Kidney tubule cell (primary cell): ENCODE measurements around the gene KIAA1586.
"Not testable (repeated sequence)": the region's sequence is repeated elsewhere in the genome, so short reads cannot be mapped to it uniquely, and the experiment has no call there.

Experiments
- DNase-seq: peaks from one replicate; pipeline ENCODE4 v3.0.0-alpha.2; 2018; ENCODE audit warnings: low spot score

KIAA1586 gene, protein sequence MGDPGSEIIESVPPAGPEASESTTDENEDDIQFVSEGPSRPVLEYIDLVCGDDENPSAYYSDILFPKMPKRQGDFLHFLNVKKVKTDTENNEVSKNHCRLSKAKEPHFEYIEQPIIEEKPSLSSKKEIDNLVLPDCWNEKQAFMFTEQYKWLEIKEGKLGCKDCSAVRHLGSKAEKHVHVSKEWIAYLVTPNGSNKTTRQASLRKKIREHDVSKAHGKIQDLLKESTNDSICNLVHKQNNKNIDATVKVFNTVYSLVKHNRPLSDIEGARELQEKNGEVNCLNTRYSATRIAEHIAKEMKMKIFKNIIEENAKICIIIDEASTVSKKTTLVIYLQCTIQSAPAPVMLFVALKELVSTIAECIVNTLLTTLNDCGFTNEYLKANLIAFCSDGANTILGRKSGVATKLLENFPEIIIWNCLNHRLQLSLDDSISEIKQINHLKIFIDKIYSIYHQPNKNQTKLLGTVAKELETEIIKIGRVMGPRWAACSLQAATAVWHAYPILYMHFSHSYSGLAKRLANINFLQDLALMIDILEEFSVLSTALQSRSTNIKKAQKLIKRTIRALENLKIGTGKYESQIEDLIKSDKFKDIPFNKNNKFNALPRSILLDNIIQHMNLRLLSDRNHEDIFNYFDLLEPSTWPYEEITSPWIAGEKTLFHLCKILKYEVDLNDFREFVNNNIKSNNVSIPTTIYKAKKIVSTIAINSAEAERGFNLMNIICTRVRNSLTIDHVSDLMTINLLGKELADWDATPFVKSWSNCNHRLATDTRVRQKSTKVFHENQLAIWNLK

GRCh38 chr6:57046332-57047256 is at the start of gene KIAA1586:
Gene KIAA1586 (plus strand): TSS chr6:57046693. CDS start chr6:57046756, 63 bp downstream.
- DNase-seq = peak; percentile 90

DNA sequence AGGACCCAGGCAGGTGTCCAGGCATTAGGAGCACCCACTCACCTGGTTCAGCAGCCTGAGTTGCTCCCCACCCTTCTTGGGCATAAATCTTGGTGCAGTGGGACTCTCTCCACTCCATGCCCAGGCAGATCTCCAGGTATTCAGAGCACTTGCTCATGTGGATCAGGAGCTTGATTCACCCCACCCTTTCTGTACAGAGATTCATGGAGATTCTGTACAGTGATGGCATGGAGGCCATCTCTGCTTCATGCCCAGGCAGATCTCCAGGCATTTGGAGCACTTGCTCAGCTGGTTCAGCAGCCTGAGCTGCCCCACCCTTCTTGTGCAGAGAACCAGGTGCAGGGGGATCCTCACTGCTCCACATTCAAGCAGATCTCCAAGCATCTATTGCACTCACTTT is 47.4 kb upstream of the KIAA1586 start:
- no peak for DNase-seq

- DNase-seq = not testable (repeated sequence)
Measured at GRCh38 chr6:56999748-57000147, 46.7 kb upstream of the KIAA1586 start.

GRCh38 chr6:57002197-57002596 is 44.3 kb upstream of the KIAA1586 start:
- no peak for DNase-seq

DNA sequence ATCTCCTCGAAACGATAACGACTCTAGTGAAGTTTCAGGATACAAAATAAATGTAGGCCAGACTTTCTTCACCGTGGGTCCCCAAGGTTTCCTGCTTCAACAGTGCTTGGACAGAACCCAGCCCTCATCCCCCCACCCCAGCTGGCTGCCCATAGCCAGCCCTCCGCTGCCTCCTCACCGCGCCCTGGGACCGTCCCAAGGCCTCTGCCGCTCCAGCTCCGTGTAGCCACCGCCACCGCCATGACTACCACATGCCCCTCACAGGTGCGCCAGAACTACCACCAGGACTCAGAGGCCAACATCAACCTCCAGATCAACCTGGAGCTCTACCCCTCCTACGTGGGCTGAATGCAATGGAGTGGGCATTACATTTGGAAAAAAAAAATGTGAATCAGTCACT is 42.2 kb upstream of the KIAA1586 start:
- DNase-seq = no peak

GRCh38 chr6:57006101-57006500 is 40.4 kb upstream of the KIAA1586 start:
- no peak for DNase-seq

DNA sequence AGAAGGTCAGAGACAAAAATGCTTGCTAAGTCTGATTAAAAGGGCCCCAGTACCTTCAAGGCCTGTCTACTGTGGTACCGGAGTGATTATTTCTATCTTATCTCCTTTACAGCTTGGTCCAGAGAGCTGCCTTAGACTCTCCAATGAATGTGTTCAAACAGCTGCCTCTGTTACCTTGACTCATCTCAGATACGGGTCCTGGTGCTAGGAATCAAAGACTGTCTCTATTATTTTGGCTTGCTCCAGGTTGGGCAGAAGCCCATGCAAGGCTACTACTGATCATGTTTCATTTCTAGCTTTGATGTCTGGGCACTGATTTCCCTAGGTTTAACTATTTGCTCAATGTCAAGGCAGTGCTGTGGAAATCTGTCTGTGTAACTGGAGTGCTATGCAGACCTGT is 38.4 kb upstream of the KIAA1586 start:
- DNase-seq = not testable (repeated sequence)

DNA sequence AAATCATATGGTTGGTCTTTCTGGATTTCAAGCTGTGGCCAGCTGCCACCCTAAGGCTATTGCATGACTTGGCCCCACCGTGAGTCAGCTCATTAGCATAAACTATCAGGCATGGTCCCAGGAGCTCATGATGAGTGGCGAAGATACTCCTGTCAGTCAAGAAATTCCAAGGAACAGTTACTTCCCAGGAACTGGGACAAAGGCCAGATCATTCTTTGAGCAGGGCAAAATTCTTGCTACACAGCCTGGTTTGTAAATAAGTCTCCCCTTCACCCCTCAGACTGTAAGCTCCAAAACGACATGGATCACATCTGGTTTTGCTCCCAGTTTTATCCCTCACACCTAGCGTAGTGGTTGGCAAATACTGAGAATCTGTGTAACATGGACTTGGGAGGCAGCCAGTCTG is 33.0 kb upstream of the KIAA1586 start:
- DNase-seq = peak; percentile 93

GRCh38 chr6:57017069-57017468 is 29.4 kb upstream of the KIAA1586 start:
- no peak for DNase-seq

GRCh38 chr6:57017841-57018240 is 28.7 kb upstream of the KIAA1586 start:
- no peak for DNase-seq

- no peak for DNase-seq
Measured at GRCh38 chr6:57019434-57019833, 27.1 kb upstream of the KIAA1586 start.

DNA sequence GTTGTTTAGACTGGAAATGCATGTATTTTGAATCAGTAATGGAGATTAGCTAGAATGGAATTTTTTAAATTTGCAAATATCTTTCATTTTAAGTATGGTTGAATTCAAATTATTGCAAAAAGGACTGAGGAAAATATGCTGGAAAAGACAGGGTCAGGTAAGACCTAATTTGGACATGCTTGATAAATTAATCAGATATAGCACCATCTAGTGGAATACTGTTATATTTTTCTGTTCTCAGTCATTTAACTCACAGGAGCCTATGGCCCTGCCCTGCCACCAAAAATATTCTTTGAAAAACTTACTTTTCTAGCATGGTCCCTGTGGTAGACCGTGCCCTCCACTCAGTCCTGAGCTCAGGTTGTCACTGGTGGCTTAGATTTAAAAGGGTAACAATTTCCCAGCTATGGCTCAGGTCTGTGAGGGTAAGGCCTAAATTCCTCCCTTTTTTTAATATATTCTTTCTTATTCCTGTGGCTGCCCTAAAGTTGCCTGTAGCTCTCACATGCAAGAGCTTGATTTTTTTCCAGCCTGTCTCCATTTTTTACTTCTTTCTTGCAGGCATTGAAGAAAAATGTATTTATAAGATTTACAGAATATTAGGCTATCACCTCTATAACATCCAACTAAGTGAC is 25.3 kb upstream of the KIAA1586 start:
- peak; percentile 58 for DNase-seq

- DNase-seq = no peak
Measured at GRCh38 chr6:57024321-57024720, 22.2 kb upstream of the KIAA1586 start.

DNA sequence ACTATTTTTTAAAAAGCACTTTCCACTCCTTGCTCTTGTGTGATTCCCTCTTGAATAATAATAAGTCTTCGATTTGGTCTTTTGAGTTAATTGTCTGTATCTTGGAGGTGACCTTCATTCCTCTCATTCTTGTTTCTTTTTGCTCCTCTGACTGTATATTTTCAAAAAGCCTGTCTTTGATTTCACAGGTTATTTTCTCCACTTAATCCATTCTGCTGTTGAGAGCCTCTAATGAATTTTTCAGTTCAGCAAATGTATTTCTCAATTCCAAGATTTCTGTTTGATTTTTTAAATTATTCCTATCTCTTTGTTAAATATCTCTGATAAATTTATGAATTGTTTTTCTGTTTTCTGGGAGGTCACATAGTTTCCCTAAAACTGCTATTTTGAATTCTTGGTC is 21.7 kb upstream of the KIAA1586 start:
- DNase-seq = no peak

- no peak for DNase-seq
Measured at GRCh38 chr6:57026001-57026400, 20.5 kb upstream of the KIAA1586 start.

- no peak for DNase-seq
Measured at GRCh38 chr6:57027301-57027700, 19.2 kb upstream of the KIAA1586 start.

DNA sequence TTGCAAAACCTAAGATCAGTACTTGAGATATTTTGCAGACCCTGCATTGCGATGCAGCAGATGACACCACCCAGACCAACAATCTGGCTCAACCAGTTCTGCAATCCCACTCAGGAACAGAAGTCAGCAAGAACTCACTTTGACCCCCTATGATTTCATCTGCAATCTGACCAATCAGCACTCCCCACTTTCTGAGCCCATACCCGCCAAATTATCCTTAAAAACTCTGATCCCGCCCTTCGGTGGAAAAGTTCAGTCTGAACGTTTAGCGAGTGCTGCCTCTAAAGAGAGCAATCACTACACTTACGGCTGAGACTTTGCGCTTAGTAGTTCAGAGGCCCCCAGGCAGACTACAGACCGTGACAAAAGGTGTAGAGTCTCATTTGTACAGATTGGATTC is 17.3 kb upstream of the KIAA1586 start:
- DNase-seq = no peak

- no peak for DNase-seq
Measured at GRCh38 chr6:57033228-57033627, 13.3 kb upstream of the KIAA1586 start.

- DNase-seq = no peak
Measured at GRCh38 chr6:57035549-57035948, 10.9 kb upstream of the KIAA1586 start.

DNA sequence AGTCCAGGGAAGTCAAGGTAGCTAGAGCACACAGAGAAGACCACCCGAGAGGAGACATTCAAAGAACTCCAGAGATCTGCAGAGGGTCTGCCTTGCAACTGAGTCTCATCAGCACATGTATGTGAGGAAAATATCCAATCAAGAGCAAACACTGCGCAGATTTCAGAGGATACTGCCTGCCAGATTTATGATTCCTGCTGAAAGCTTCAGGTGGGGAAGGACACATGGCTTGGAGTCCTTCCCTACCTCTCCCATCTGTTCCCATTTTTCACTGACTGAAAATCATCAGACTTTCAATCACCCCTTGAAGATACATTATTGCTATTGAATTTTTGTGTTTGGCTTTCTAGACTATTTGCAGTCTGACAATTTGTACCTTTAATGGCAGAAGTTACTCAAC is 7.6 kb upstream of the KIAA1586 start:
- no peak for DNase-seq

- peak; percentile 10 for DNase-seq
Measured at GRCh38 chr6:57040011-57040410, 6.5 kb upstream of the KIAA1586 start.

DNA sequence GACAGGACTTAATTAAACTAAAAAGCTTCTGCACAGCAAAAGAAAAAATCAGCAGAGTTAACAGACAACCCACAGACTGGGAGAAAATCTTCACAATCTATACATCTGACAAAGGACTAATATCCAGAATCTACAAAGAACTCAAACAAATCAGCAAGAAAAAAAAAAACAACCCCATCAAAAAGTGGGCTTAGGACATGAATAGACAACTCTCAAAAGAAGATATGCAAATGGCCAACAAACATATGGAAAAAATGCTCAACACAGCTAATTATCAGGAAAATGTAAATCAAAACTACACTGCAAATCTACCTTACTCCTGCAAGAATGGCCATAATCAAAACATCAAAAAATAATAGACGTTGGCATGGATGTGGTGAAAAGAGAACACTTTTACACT is 2.4 kb upstream of the KIAA1586 start:
- not testable (repeated sequence) for DNase-seq
